ENCODE results near the gene ASTN2.
"Not testable (repeated sequence)": the region's sequence is repeated elsewhere in the genome, so short reads cannot be mapped to it uniquely, and the experiment has no call there.

Gene ASTN2

DNA sequence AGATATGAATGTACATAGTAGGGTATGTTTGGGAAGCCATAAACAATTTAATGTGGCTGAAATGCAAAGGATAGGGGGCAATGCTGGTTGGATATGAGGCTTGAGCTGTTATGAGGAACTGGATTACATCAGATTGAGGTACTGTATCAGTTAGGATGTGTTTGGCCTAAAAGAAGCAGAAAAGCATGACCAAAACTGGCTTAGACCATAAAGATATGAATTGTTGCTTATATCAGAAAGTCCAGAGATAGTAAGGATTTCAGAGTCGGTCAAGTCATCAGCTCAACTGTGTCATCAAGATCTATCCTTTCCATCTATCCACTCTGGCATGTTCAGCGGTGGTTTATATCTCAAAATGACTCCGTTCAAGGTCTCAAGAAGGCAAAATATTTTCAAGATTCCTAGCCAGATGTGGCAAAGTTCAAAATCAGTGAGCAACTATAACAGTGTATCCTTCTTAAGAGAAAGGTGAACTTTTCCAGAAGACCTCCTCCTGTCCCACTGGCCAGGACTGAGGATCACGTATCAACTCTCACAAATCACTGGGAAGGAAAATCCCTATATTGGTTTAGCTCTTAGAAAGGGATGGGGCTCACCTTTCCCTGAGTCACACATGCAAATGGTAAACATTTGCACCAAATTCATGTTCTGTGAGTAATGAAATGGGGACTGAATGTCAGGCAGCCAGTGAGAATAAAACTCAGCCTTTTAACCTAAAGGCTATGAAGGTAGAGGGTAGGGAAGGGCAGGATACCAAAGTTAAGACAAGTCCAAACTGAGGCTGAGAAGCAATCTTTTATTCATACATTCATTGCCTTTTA, 469.9 kb downstream of the ASTN2 start:
- DNase-seq: no peak

DNA sequence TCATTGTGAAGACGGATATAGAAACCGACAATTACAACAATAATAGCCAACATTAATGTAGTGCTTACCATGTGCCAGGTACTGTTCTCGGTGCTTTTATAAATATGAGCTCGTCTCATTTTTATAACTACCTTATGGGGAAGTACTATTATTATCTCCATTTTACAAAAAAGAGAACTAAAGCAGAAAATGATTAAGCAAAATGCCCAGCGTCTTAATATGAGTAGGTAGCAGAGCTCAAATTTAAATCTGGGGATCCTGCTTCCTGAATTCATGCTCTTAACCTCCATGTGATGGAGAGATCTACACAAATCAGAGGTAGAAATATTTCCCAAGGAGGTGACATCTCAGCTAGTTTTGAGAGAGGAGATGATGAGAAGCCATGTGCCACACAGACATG, 470.9 kb downstream of the ASTN2 start:
- no peak for DNase-seq

DNA sequence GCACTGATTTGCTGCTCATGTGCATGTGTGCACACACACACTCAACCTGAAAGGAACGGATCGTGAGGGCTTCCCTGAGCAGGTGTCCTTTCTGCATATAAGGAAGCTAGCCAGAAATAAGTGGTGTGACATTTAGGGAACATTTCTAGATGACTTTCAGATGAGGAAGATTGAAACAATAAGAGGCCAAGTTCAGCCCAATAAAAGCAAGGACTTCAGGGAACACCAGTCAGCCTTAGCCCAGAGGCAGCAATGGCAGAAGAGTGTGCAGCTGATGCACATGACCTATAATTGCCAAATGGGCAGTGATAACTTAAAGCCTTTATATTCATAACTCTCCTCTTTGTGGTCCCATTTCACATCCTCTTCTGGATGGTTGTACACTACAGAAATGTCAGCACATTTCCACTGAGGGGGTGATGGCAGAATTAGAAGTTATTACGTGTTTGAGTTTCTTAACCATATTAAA, 472.2 kb downstream of the ASTN2 start:
- DNase-seq: no peak

DNA sequence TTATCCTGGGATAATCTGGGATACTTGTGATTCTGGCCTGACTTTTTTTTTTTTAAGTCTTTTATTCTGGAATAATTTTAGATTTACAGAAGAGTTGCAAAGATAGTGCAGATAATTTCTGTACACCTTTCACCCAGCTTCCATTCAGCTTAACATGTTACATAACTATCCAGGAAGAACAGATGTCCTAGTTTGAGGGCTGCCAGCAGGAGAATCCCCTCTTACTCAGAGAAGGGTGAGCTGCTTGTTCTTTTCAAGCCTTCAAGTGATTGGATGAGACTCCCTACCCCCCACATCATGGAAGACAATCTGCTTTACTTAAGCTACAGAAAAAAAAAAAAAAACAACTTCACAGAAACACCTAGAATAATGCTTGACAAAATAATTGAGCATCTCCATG, 473.6 kb downstream of the ASTN2 start:
- DNase-seq: no peak

DNA sequence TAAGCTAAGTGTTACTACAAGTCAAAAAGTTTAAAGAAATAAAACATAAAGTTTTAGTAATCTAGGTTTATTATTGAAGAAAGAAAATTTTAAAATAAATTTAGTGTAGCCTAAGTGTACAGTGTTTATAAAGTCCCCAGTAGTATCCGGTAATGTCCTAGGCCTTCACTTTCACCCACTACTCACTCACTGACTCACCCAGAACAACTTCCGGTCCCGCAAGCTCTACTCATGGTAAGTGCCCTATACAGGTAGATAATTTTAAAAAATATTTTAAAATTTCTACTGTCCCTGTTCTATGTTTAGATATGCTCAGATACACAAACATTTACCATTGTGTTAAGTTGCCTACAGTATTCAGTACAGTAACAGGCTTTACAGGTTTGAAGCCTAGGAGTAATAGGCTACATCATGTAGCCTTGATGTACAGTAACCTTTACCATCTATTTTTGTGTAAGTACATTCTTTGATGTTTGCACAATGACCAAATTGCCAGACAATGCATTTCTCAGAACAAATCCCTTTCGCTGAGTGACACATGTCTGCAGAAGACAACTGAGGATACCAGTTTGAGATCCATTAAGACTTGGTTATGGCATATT, 474.1 kb downstream of the ASTN2 start:
- DNase-seq: no peak

DNA sequence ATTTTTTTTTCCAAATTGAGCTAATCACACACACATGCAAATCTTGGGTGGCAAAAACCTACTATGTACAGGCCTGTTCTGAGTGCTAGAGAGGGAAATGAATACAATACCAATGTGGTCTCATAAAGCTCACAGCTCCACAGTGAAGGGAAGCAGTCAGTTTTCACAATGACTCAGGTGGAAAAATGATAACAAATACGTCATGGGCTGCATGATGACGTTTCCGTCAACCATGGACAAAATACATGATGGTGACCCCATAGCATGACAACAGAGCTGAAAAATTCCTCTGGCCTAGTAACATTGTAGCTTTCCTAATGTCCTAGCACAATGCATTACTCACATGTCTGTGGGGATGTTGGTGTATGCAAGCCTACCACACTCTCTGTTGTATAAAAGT, 475.2 kb downstream of the ASTN2 start:
- DNase-seq: no peak

DNA sequence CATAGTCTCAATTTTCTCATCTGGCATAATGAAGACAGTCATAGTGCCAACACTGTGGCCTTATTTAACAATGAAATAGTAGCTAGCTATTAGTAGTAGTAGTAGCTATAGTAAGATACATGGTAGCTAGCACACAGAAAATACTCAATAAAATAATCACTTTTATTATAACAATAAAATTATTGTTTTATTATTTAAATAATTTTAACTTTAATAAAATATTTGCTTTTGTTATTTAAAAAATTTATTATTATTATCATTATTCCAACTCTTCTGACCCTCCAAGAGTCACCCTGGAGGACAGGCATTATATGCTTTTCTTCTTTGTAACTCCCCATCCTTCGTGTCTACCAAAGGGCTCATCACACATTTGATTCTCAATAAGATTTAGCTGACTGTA, 475.7 kb downstream of the ASTN2 start:
- DNase-seq: no peak

DNA sequence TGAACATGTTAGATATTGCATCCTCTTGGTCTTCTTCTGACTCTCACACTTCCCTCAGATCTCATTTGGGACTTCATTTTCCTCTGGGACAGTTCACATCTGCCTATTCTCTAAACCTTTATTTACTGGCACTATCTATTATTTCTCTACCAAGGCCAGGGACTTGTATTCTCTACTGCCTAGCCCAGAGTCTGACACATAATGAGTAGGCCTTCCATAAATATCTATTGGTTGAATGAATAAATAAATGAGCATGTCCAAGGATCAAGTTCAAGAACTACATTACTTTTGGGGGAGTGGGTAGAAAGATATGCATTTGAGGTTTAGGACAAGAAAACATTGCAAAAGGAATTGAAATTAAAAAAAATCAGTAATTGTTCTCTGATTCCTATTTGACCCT, 477.5 kb downstream of the ASTN2 start:
- no peak for DNase-seq

DNA sequence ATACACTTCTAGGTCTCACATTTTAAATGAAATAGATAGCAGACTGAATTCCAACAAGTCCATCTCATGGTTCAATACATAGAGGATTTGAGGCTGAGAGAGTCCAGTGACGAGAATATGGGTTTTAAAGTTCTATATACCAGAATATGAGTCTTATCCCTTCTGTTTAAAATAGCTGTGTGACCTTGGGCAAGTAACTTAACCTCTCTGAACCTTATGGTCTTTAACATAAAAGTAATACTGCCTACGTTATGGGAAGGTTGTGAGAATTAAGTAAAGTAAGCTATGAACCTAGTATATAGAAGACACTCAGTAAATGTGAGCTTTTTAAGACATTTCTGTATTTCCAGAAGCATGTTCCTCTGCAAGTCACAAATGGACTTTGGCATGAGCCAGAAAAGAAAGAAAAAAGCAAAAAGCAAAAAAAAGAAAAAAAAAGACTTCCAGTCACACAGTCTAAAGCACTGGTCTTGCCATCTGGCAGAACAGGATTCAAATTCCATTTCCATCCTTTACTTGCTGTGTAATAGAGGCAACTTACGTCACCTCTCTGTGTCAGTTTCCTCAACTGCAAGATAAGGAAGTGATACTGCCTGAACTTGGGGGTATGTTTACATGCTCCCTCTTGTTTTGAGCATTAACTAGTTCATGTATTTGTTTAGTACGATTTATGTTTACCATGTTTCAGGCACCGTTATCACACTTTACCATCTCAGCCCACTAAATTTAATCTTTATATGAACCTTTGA, 479.5 kb downstream of the ASTN2 start:
- DNase-seq: no peak

DNA sequence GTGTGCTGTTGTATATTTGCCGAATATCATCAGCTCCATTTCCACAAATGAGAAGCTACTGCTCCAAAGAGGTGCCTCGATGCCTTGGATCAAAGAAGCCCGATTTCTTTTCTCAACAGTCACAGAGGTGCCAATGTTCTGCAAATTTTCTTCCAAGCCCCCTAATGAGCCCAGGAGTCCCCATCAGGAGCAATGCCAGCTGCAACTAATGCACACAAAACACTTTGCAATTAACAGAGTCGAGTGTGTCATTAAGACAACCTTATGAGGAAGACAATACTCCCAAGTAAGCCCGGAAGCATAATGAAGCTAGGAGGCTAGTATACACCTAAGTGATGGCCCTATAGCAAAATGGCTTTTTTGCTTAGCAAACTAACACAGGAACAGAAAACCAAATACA, 480.7 kb downstream of the ASTN2 start:
- DNase-seq: no peak

DNA sequence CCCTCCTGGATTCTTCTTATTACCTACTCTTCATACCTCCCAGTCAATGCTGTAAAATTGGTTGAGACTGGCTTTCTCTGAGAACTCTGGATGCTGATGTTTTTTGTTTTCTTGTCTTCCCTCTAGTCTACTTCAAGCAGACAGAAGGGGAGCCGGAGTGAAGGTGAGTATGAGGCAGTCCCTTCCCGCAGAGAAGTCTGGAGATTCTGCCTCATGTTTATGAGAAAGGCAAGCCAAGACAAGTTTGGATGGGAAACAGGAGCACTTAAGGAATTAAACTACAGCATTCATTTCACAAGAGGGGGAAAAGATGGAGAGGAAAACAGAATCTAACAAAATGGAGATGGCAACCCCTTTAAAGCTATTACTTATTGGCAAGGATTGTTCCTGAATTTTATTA, 481.6 kb downstream of the ASTN2 start:
- no peak for DNase-seq

DNA sequence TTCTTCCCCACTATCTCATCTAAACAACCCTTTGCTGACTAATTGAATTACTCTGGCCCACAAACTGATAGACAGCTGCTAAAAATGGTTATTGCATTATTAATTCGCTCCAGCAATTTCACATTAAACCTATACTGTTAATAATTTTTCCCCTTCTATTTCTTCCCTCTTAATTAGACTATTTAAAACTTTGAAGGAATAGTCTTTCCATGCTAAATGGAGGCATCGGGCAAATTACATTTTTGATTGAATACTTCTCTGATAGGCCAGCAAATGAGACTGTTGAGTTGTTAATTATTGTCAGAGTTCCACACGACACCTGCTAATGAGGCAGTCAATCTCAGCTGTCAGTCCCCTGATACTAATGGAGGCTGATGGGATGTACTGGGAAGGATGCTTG, 485.2 kb downstream of the ASTN2 start:
- no peak for DNase-seq

DNA sequence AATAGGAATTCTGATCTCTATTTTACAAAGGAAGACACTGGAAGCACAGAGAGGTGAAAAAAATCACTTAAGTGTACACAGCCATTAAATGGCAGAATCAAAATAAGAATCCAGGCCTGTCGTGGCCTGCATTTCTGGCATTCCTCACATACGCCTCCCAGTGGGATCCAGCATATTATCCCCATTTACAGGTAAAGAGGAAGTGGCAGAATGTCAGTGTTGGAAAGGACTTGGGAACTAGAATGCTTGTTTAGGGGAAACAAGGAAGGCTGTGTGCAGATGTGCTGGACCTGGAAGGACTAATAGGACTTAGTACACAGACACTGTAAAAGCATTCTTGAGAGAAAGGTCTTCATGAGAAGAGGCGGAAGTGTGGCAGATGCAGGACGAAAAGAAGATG, 486.0 kb downstream of the ASTN2 start:
- no peak for DNase-seq

DNA sequence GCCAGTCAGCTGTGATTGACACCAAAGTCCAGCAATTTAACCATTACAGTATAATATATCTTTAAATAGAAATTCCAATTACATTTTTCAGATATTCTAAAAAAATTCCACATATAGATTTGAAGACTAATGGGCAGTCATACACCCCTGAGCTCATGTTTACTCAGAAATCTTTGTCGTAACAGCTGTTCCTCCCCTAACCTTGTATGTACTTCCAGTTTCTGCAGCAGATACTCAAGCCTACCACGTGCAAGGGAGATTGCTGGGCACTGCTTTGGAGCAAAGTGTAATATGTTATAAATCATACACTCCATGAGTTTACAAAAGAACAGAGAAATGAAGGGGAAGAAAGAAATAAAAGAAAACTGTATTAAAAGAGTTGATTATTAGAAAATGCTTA, 486.6 kb downstream of the ASTN2 start:
- no peak for DNase-seq

DNA sequence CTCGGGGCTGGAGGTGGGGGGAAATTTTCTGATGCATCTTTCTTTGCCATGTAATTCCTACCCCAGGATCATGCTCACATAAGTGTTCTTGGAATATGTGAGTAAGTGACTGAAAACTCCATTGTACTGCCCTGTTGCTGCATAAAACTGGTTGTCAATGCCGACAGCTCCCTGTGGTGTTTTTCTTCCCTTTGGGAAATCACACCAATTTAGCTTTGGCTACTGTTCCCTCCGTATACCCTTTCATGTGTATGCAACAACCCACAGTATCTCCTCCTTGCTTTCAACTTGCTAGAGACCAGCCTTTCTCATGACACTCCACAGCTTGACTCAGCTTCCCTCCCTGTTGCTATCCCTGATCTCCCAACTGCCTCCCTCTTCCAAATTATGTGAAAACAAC, 487.1 kb downstream of the ASTN2 start:
- no peak for DNase-seq

DNA sequence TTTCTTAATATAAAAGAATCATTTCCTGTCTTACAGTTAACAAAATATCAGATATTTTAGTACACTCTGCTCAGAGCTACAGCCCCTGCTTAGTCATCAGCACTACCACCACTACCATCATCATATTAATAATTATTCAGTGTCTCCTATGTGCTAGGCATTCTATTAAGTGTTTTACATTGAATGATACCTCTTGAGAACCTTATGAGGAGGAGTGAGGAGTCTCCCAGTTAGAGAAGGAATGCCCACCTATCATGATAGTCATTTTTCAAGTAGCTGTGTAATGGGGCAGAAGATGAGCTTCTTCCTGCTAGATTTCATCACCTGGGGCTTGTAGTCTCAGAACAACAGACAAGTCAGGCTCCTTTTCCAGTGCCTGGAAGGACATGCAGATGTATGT, 489.7 kb downstream of the ASTN2 start:
- DNase-seq: no peak

DNA sequence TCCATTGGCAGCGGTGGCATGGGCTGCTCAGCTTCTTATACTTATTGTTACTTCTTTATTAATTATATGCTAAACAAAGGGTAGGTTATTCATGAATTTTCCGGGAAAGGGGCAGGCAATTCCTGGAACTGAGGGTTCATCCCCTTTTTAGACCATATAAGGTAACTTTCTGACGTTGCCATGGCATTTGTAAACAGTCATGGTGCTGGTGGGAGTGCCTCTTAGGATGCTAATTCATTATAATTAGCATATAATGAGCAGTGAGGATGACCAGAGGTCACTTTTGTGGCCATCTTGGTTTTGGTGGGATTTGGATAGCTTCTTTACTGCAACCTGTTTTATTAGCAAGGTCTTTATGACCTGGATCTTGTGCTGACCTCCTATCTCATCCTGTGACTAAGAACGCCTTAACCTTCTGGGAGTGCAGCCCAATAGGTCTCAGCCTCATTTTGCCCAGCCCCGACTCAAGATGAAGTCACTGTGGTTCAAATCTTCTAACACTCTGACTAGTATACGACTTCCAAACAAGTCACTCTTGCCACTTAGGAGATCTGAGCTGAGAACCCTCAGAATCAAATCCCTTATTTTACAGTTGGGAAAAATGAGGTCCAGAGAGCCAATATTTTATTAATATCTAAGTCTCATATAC, 490.3 kb downstream of the ASTN2 start:
- no peak for DNase-seq

DNA sequence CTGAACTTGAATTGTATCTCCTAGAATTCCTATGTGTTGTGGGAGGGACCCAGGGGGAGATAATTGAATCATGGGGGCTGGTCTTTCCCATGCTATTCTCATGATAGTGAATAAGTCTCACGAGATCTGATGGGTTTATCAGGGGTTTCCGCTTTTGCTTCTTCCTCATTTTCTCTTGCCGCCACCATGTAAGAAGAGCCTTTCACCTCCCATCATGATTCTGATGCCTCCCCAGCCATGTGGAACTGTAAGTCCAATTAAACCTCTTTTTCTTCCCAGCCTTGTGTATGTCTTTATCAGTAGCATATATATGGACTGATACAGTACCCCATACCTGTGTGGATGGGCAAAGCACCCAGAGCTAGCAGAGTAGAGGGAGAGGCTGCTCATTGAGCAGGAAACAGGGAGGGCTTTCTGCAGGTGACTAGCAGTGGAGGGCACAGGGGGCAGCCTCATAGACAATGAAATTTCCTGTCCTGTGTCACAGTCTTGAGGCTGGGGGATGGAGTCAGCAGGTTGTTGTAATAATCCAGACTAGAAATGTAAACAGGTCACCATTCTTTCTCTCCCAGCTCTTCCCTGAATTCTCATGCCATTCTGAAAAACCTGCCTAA, 496.9 kb downstream of the ASTN2 start:
- not testable (repeated sequence) for DNase-seq

DNA sequence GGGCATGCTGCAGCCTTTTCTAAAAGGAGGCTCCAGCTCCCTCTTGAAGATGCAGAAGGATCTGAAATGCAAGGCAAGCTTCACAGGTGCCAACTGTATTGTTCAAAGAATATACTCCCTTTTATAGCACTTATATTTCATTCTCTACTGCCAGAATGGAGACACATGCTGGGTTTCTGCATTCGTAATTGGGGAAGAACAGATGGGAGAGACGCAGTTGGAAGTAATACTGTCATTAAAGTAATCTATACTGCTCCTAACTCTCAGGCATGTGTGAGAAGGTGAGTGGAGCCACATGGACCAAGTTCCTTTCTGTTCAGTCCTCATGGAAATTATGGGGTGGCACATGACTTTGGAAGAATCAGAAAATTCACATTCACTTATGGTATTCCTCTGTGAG, 501.3 kb downstream of the ASTN2 start:
- no peak for DNase-seq

DNA sequence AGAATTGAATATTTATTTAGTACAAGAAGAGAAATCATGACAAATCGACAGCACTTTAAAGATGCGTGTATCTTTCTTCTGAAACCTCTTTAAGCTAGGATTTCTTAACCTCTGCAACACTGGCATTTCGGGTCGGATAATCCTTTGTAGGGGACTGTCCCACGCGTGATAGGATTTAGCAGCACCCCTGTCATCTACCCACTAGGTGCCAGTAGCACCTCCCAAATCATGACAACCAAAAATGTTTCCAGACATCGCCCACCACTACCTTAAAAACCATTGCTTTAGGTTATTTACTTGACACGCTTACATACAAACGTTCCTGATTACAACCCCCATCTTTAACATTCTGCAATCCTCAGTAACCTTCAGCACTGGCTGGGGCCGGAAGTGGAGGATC, 504.7 kb downstream of the ASTN2 start:
- DNase-seq: no peak

DNA sequence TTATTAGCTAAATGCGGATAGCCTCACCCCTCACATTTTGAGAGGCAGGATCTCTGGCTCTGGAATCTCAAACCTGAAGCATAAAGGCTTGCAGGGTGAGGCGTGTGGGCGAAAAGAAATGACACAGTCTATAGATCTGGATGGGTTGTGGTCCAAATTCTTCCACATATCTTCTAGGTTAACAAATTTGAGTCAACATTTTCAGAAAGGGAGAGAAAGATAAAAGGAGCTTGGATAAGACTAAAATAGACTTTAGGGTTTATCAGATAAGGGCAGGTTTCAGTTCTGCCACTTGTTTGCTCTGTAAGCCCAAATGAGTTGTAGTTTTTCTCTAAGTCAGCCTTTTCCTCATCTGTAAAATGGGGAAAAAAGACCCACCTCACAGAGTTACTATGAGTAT, 506.9 kb downstream of the ASTN2 start:
- DNase-seq: no peak

DNA sequence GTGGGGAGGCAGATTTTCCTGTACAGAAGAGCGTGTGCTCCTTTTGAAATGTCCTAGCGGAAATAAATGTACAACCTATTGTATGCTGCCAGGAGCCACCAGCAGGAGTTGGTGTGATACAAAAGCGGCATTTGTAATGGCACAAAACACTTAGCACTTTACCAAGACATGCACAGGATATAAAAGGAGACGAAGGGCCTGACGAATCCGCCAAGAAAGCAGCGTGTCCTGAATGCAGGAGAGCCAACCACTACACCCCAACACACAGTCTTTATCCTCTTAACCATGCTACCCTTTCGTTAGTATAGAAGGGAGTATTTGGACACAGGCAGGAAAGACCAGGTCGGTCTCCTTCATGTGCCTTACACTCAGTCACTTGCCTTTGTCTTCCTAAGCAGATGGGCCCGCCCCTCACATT, 509.7 kb downstream of the ASTN2 start:
- DNase-seq: no peak

DNA sequence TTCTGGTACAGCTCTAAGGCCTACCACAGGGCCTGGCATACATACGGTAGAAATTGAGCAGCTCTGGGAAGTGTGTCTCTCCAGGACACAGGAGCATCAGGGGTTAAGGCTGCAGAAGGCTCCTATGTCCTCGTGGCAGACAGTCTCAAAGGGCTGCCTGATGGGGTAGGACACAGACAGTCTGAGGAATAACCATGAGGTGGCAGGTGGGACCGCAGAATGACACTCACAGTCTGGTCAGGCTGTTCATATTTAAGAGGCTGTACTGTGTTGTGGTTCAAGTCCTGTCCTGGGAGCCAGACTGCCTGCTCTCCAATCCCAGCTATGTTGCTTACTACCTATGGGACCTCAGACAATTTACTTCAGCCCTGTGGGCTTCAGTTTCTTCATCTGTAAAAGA, 510.7 kb downstream of the ASTN2 start:
- no peak for DNase-seq
